ENCODE data around the gene TMA7. TPM values are rescaled to one million over a fixed set of nuclear protein-coding genes. Genes with fewer than 3 reads are reported as not detected.
A peak's percentile ranks its signal among the peaks of the same experiment; 100 is the strongest.

The TMA7 gene
- total RNA-seq, 4 donors from 2014 or later, result 122 to 281 (median 190) TPM

GRCh38 chr3:48403533-48404439 lies 36.3 kb upstream of the TMA7 start:
- Histone ChIP-seq H3K9me3 (no peaks in the 10 kb centered on the region), H3K27me3 (no peaks in the 10 kb centered on the region), H3K36me3 (peaks cover 53% of the 10 kb centered on the region), H3K27ac (peak overlapping the region; percentile 91), H3K4me3 (no peak overlapping the region), H3K4me1 (peaks cover 37% of the 10 kb centered on the region)
- WGBS, result 94% methylated on average over 6 of the region's 15 CpGs
- TF ChIP-seq POLR2AphosphoS5 (IDR thresholded peaks at IDR 0.05) (no peak), EP300 (IDR thresholded peaks at IDR 0.05) (no peak), POLR2A (IDR thresholded peaks at IDR 0.05) (no peak), CTCF (IDR thresholded peaks at IDR 0.05) (no peak)
- DNase-seq (ENCODE audit: low spot score in 2 of 2), result peak; percentile 62 to 74

GRCh38 chr3:48404440-48405342 lies 35.4 kb upstream of the TMA7 start:
- TF ChIP-seq POLR2A (IDR thresholded peaks at IDR 0.05) (no peak), EP300 (IDR thresholded peaks at IDR 0.05) (no peak), CTCF (IDR thresholded peaks at IDR 0.05) (no peak), POLR2AphosphoS5 (IDR thresholded peaks at IDR 0.05) (no peak)
- H3K36me3 ChIP-seq, result peaks cover 62% of the 10 kb centered on the region
- DNase-seq (ENCODE audit: low spot score in 2 of 2), result peak; percentile 60 to 72
- no peak overlapping the region for H3K4me3 ChIP-seq
- 82% methylated on average over 17 of the region's 21 CpGs for WGBS
- peak overlapping the region; percentile 91 for H3K27ac ChIP-seq
- no peaks in the 10 kb centered on the region for H3K27me3 ChIP-seq
- no peaks in the 10 kb centered on the region for H3K9me3 ChIP-seq
- peaks cover 31% of the 10 kb centered on the region for H3K4me1 ChIP-seq

- Histone ChIP-seq H3K27me3 (no peaks in the 10 kb centered on the region), H3K4me1 (peaks cover 27% of the 10 kb centered on the region), H3K27ac (no peak overlapping the region), H3K9me3 (no peaks in the 10 kb centered on the region), H3K4me3 (no peak overlapping the region), H3K36me3 (peaks cover 69% of the 10 kb centered on the region)
- DNase-seq (ENCODE audit: low spot score in 2 of 2), result peak; percentile 62 to 73
- WGBS, result 67% methylated on average over 13 of the region's 13 CpGs
- TF ChIP-seq POLR2A (IDR thresholded peaks at IDR 0.05), result no peak
- no peak for TF ChIP-seq EP300 (IDR thresholded peaks at IDR 0.05)
- no peak for TF ChIP-seq POLR2AphosphoS5 (IDR thresholded peaks at IDR 0.05)
- TF ChIP-seq CTCF (IDR thresholded peaks at IDR 0.05), result no peak
Observed at GRCh38 chr3:48405343-48405881, 34.6 kb upstream of the TMA7 start.

GRCh38 chr3:48405971-48406370 lies 34.1 kb upstream of the TMA7 start:
- no peak overlapping the region for H3K27ac ChIP-seq
- DNase-seq (ENCODE audit: low spot score in 2 of 2), result no peak

More at GRCh38 chr3:48405971-48406370, 34.1 kb upstream of the TMA7 start:
- Histone ChIP-seq H3K4me3 (no peak overlapping the region), H3K9me3 (no peaks in the 10 kb centered on the region), H3K36me3 (peaks cover 75% of the 10 kb centered on the region), H3K27me3 (no peaks in the 10 kb centered on the region), H3K4me1 (peaks cover 27% of the 10 kb centered on the region)
- TF ChIP-seq POLR2AphosphoS5 (IDR thresholded peaks at IDR 0.05) (no peak), POLR2A (IDR thresholded peaks at IDR 0.05) (no peak), EP300 (IDR thresholded peaks at IDR 0.05) (no peak), CTCF (IDR thresholded peaks at IDR 0.05) (no peak)
- 89% methylated on average over 1 of the region's 1 CpG for WGBS
